WTC11 (cell line): ENCODE measurements around the gene RGS6. TPM values are rescaled to one million over a fixed set of nuclear protein-coding genes. Genes with fewer than 3 reads are reported as not detected.

Experiments used
- ATAC-seq: fragments of 200-7000 bp; cut with Tn5 transposase; 2 replicates; pipeline ENCODE4 v1.10.0; 2021; ENCODE audit warnings: mild to moderate bottlenecking, moderate library complexity
- CTCF ChIA-PET: fragments of 300-600 bp; sonication (Branson Sonifier 250); formaldehyde crosslinking; loops from one replicate; lab custom pipeline; 2021; ENCODE audit warnings: antibody characterized with exemption; lab: Charles Lee
- POLR2A ChIA-PET: fragments of 350-600 bp; sonication (Branson Sonifier 250); formaldehyde crosslinking; loops from one replicate; lab custom pipeline; 2021; ENCODE audit warnings: antibody characterized with exemption; lab: Charles Lee
- DNase-seq: peaks from one replicate; pipeline ENCODE4 v3.0.0; 2021; ENCODE audit warnings: low spot score
- H3K27ac Mint-ChIP-seq: 2 replicates; pipeline ENCODE4 v1.8.0; 2021; ENCODE audit warnings: mixed read lengths
- H3K27me3 Mint-ChIP-seq: 2 replicates; pipeline ENCODE4 v1.8.0; 2021; ENCODE audit warnings: low read depth, mild to moderate bottlenecking, moderate library complexity, mixed read lengths
- H3K36me3 Mint-ChIP-seq: 2 replicates; pipeline ENCODE4 v1.8.0; 2021; ENCODE audit warnings: mixed read lengths
- H3K4me1 Mint-ChIP-seq: 2 replicates; pipeline ENCODE4 v1.8.0; 2022; ENCODE audit warnings: mixed read lengths
- H3K4me3 Mint-ChIP-seq: 2 replicates; pipeline ENCODE4 v1.8.0; 2021; ENCODE audit warnings: mild to moderate bottlenecking, moderate library complexity, mixed read lengths
- H3K9me3 Mint-ChIP-seq: 2 replicates; pipeline ENCODE4 v1.8.0; 2021; ENCODE audit warnings: mixed read lengths
- CBFB ChIP-seq: sonication (generic); formaldehyde crosslinking; IDR thresholded peaks from 2 replicates; pipeline ENCODE4 v1.8.1; 2022; ENCODE audit warnings: mild to moderate bottlenecking, low read depth, missing genetic modification reagents
- CREB1 ChIP-seq: sonication (generic); formaldehyde crosslinking; IDR thresholded peaks from 2 replicates; pipeline ENCODE4 v1.8.0; 2023; ENCODE audit warnings: mild to moderate bottlenecking, missing genetic modification reagents
- E2F5 ChIP-seq: sonication (generic); formaldehyde crosslinking; IDR thresholded peaks from 2 replicates; pipeline ENCODE4 v1.8.1; 2022; ENCODE audit warnings: mild to moderate bottlenecking, moderate library complexity, missing genetic modification reagents
- IRF1 ChIP-seq: sonication (generic); formaldehyde crosslinking; IDR thresholded peaks from 2 replicates; pipeline ENCODE4 v1.8.0; 2023; ENCODE audit warnings: missing genetic modification reagents
- IRF2 ChIP-seq: sonication (generic); formaldehyde crosslinking; IDR thresholded peaks from 2 replicates; pipeline ENCODE4 v1.8.0; 2022; ENCODE audit warnings: low read depth, missing genetic modification reagents, borderline replicate concordance
- NFATC4 ChIP-seq: fragments of 250-450 bp; sonication (Bioruptor Pico); IDR thresholded peaks from 2 replicates; pipeline ENCODE4 v1.9.0; 2021; ENCODE audit warnings: mild to moderate bottlenecking
- NR2C2 ChIP-seq: sonication (generic); formaldehyde crosslinking; IDR thresholded peaks from 2 replicates; pipeline ENCODE4 v1.8.0; 2022; ENCODE audit warnings: mild to moderate bottlenecking, missing genetic modification reagents
- PRDM15 ChIP-seq: sonication (generic); formaldehyde crosslinking; IDR thresholded peaks from 2 replicates; pipeline ENCODE4 v1.8.0; 2022; ENCODE audit warnings: missing genetic modification reagents
- PRRX2 ChIP-seq: fragments of 250-450 bp; sonication (Bioruptor Pico); IDR thresholded peaks from 2 replicates; pipeline ENCODE4 v1.8.0; 2021; ENCODE audit warnings: mild to moderate bottlenecking
- RORB ChIP-seq: fragments of 250-450 bp; sonication (Bioruptor Pico); IDR thresholded peaks from 2 replicates; pipeline ENCODE4 v1.9.0; 2021; ENCODE audit warnings: mild to moderate bottlenecking
- STAT6 ChIP-seq: sonication (generic); formaldehyde crosslinking; conservative IDR thresholded peaks from 2 replicates; pipeline ENCODE4 v1.8.1; 2023; ENCODE audit warnings: mild to moderate bottlenecking, low read depth, missing genetic modification reagents, moderate library complexity
- TEAD4 ChIP-seq: sonication (generic); formaldehyde crosslinking; IDR thresholded peaks from 2 replicates; pipeline ENCODE4 v1.8.0; 2022; ENCODE audit warnings: mild to moderate bottlenecking, missing genetic modification reagents
- TP53 ChIP-seq: sonication (generic); formaldehyde crosslinking; IDR thresholded peaks from 2 replicates; pipeline ENCODE4 v1.8.1; 2023; ENCODE audit warnings: mild to moderate bottlenecking, missing genetic modification reagents
- ZNF281 ChIP-seq: sonication (generic); formaldehyde crosslinking; IDR thresholded peaks from 2 replicates; pipeline ENCODE4 v1.8.0; 2023; ENCODE audit warnings: mild to moderate bottlenecking, missing genetic modification reagents
- ZNF317 ChIP-seq: sonication (generic); formaldehyde crosslinking; IDR thresholded peaks from 2 replicates; pipeline ENCODE4 v1.8.1; 2023; ENCODE audit warnings: low read depth, mild to moderate bottlenecking, moderate library complexity, missing genetic modification reagents, borderline replicate concordance
- ZNF396 ChIP-seq: fragments of 250-450 bp; sonication (Bioruptor Pico); IDR thresholded peaks from 2 replicates; pipeline ENCODE4 v1.8.0; 2021; ENCODE audit warnings: mild to moderate bottlenecking, moderate library complexity, borderline replicate concordance
- total RNA-seq: library from RNA; stranded (reverse); gene quantifications from 3 replicates; pipeline ENCODE4 v1.2.3, GENCODE V29; 2021

RGS6 gene
- total RNA-seq, 1 experiment from 2014 or later = 1.0 TPM

GRCh38 chr14:72518809-72519377 lies 586.7 kb downstream of the RGS6 start:
- H3K4me3 Mint-ChIP-seq = no peak overlapping the region
- POLR2A ChIA-PET = no interaction called here
- TF ChIP-seq IRF1 (CRISPR knock-in tag) (no peak), ZNF281 (CRISPR knock-in tag) (no peak), IRF2 (CRISPR knock-in tag) (no peak), STAT6 (CRISPR knock-in tag) (no peak), CREB1 (CRISPR knock-in tag) (no peak), PRDM15 (no peak), ZNF317 (CRISPR knock-in tag) (no peak), NFATC4 (CRISPR knock-in tag) (no peak), CBFB (no peak), TP53 (CRISPR knock-in tag) (no peak), PRRX2 (no peak), TEAD4 (no peak), RORB (CRISPR knock-in tag) (no peak), E2F5 (CRISPR knock-in tag) (no peak), ZNF396 (CRISPR knock-in tag) (no peak), NR2C2 (CRISPR knock-in tag) (no peak)
- TF ChIP-seq, all 79 proteins: peak for 0
- Mint-ChIP-seq H3K9me3 (peaks cover 25% of the 10 kb centered on the region), H3K4me1 (peaks cover 3% of the 10 kb centered on the region; the same call in 1 of the 2 replicates), H3K27me3 (no peaks in the 10 kb centered on the region), H3K36me3 (peaks cover 6% of the 10 kb centered on the region; the same call in 1 of the 2 replicates), H3K27ac (no peak overlapping the region)
- DNase-seq = no peak
- CTCF ChIA-PET = no interaction called here
- ATAC-seq = no peak
